GM23338 (cell line): ENCODE results near the gene PIGK. TPM values are rescaled to one million over a fixed set of nuclear protein-coding genes. Genes with fewer than 3 reads are reported as not detected.

Experiments
- ATAC-seq: fragments of 200-7000 bp; cut with Tn5 transposase; 3 replicates; pipeline ENCODE4 v1.9.1; 2020
- DNase-seq: peaks from one replicate; pipeline ENCODE4 v3.0.0-alpha.2; 2015; ENCODE audit warnings: low spot score
- H2AFZ ChIP-seq: fragments of 200-600 bp; sonication (generic); 2 replicates; pipeline ENCODE4 v1.8.0; 2016; ENCODE audit warnings: antibody characterized with exemption, mild to moderate bottlenecking, moderate library complexity
- H3F3A ChIP-seq: fragments of 200-600 bp; sonication (generic); replicated peaks from 2 replicates; pipeline ENCODE4 v1.8.0; 2017; ENCODE audit warnings: antibody characterized with exemption, mixed run types, low read depth
- H3K27ac ChIP-seq: fragments of 200-600 bp; sonication (generic); 2 replicates; pipeline ENCODE4 v1.6.1; 2016; ENCODE audit warnings: low read depth
- H3K27me3 ChIP-seq: fragments of 200-600 bp; sonication (generic); 2 replicates; pipeline ENCODE4 v1.8.0; 2016; ENCODE audit warnings: mild to moderate bottlenecking, mixed run types, moderate library complexity; ENCODE audit not compliant: insufficient read depth
- H3K36me3 ChIP-seq: fragments of 200-600 bp; sonication (generic); 2 replicates; pipeline ENCODE4 v1.8.0; 2016; ENCODE audit warnings: mild to moderate bottlenecking; ENCODE audit not compliant: insufficient read depth
- H3K4me1 ChIP-seq: fragments of 200-600 bp; sonication (generic); 2 replicates; pipeline ENCODE4 v1.8.0; 2016; ENCODE audit warnings: mild to moderate bottlenecking, moderate library complexity; ENCODE audit not compliant: insufficient read depth
- H3K4me2 ChIP-seq: fragments of 200-600 bp; sonication (generic); 2 replicates; pipeline ENCODE4 v1.7.1; 2017; ENCODE audit warnings: mixed run types
- H3K4me3 ChIP-seq: fragments of 200-600 bp; sonication (generic); 2 replicates; pipeline ENCODE4 v1.6.1; 2016; ENCODE audit warnings: mixed run types
- H3K79me2 ChIP-seq: fragments of 200-600 bp; sonication (generic); replicated peaks from 2 replicates; pipeline ENCODE4 v1.8.0; 2017; ENCODE audit warnings: mild to moderate bottlenecking; ENCODE audit not compliant: insufficient read depth
- H3K9me2 ChIP-seq: fragments of 200-600 bp; sonication (generic); 2 replicates; pipeline ENCODE4 v1.8.0; 2017; ENCODE audit not compliant: insufficient read depth
- H4K20me1 ChIP-seq: fragments of 200-600 bp; sonication (generic); replicated peaks from 2 replicates; pipeline ENCODE4 v1.8.0; 2017; ENCODE audit warnings: mild to moderate bottlenecking; ENCODE audit not compliant: insufficient read depth
- H3K27ac Mint-ChIP-seq: 2 replicates; pipeline ENCODE4 v1.8.0; 2020; ENCODE audit warnings: inconsistent platforms, mild to moderate bottlenecking, moderate library complexity, mixed read lengths
- H3K27me3 Mint-ChIP-seq: 3 replicates; pipeline ENCODE4 v1.8.0; 2022; ENCODE audit warnings: low read depth, mild to moderate bottlenecking, moderate library complexity, mixed read lengths, inconsistent platforms; ENCODE audit not compliant: insufficient read depth, poor library complexity
- H3K36me3 Mint-ChIP-seq: 3 replicates; pipeline ENCODE4 v1.8.0; 2021; ENCODE audit warnings: low read depth, mild to moderate bottlenecking, inconsistent platforms, moderate library complexity, mixed read lengths
- H3K4me1 Mint-ChIP-seq: 3 replicates; pipeline ENCODE4 v1.8.0; 2020; ENCODE audit warnings: mild to moderate bottlenecking, inconsistent platforms, mixed read lengths
- H3K4me3 Mint-ChIP-seq: 3 replicates; pipeline ENCODE4 v1.8.0; 2021; ENCODE audit warnings: moderate library complexity, mild to moderate bottlenecking, inconsistent platforms, mixed read lengths
- H3K9me3 Mint-ChIP-seq: 3 replicates; pipeline ENCODE4 v1.8.0; 2020; ENCODE audit warnings: moderate library complexity, mild to moderate bottlenecking, inconsistent platforms, mixed read lengths
- CREB1 ChIP-seq: fragments of 250-450 bp; sonication (Bioruptor Pico); IDR thresholded peaks from 2 replicates; pipeline ENCODE4 v1.5.0; 2020; ENCODE audit warnings: low read depth, mild to moderate bottlenecking, moderate library complexity
- EZH2 ChIP-seq: fragments of 200-600 bp; sonication (generic); IDR thresholded peaks from one replicate; pipeline ENCODE4 v1.8.0; 2017; ENCODE audit warnings: antibody characterized with exemption, mild to moderate bottlenecking, low read depth; ENCODE audit not compliant: unreplicated experiment
- EZH2phosphoT487 ChIP-seq: fragments of 200-600 bp; sonication (generic); IDR thresholded peaks from one replicate; pipeline ENCODE4 v1.8.1; 2018; ENCODE audit warnings: antibody characterized with exemption; ENCODE audit not compliant: unreplicated experiment
- JUNB ChIP-seq: IDR thresholded peaks from one replicate; pipeline ENCODE4 v1.6.1; 2016; ENCODE audit warnings: antibody characterized with exemption; ENCODE audit not compliant: unreplicated experiment
- NANOG ChIP-seq: IDR thresholded peaks from 2 replicates; pipeline ENCODE4 v1.6.1; 2016; ENCODE audit warnings: antibody characterized with exemption, borderline replicate concordance
- POLR2AphosphoS5 ChIP-seq: IDR thresholded peaks from 2 replicates; pipeline ENCODE4 v1.6.1; 2016; ENCODE audit warnings: antibody characterized with exemption, low read depth
- STAT1 ChIP-seq: IDR thresholded peaks from one replicate; pipeline ENCODE4 v1.6.1; 2016; ENCODE audit warnings: antibody characterized with exemption; ENCODE audit not compliant: unreplicated experiment
- ZNF114 ChIP-seq: fragments of 250-450 bp; sonication (Bioruptor Pico); IDR thresholded peaks from 2 replicates; pipeline ENCODE4 v1.5.0; 2020; ENCODE audit warnings: mild to moderate bottlenecking, moderate library complexity
- ZNF331 ChIP-seq: fragments of 250-450 bp; sonication (Bioruptor Pico); IDR thresholded peaks from 2 replicates; pipeline ENCODE4 v1.5.0; 2020; ENCODE audit warnings: low read depth, mild to moderate bottlenecking, moderate library complexity
- polyA plus RNA-seq: library from polyadenylated mRNA; unstranded; fragments of >200 nt; fragmentation: Nextera tagmentation; extraction: Ambion mirVana; gene quantifications from 2 replicates; pipeline ENCODE4 v1.2.1, GENCODE V29; 2016
- total RNA-seq: library from RNA; depleted of rRNA; stranded (reverse); fragments of >200 nt; shearing (Covaris generic); gene quantifications from 2 replicates; pipeline ENCODE4 v1.2.3, GENCODE V29; 2014
- TF ChIP-seq, protein P1 (sequence below): IDR thresholded peaks from 2 replicates; pipeline ENCODE4 v1.6.1; 2016; ENCODE audit warnings: antibody characterized with exemption
- TF ChIP-seq, protein P2 (sequence below), 2 experiments: fragments of 200-600 bp in 1 of 2; sonication (generic) in 1 of 2; conservative IDR thresholded peaks; 2 replicates each; pipeline versions ENCODE4 v1.5.1 to v1.6.1; 2016 to 2017; ENCODE audit warnings: antibody characterized with exemption in 2 of 2, low read depth in 2 of 2, mild to moderate bottlenecking in 2 of 2, moderate library complexity in 1 of 2
- TF ChIP-seq, protein P3 (sequence below): IDR thresholded peaks from one replicate; pipeline ENCODE4 v1.6.1; 2018; ENCODE audit warnings: antibody characterized with exemption; ENCODE audit not compliant: unreplicated experiment
- TF ChIP-seq, protein P4 (sequence below): fragments of 250-450 bp; sonication (Bioruptor Pico); IDR thresholded peaks from 2 replicates; pipeline ENCODE4 v1.5.0; 2020; ENCODE audit warnings: mild to moderate bottlenecking, moderate library complexity

PIGK gene
- total and polyA plus RNA-seq, 2 experiments from 2014 or later: 16.4 to 26.4 TPM

GRCh38 chr1:77218477-77219165, 609 bp downstream of the PIGK start:
- no peak for DNase-seq
- H3K36me3 Mint-ChIP-seq: peaks cover 30% of the 10 kb centered on the region
- H3K4me1 Mint-ChIP-seq: peaks cover 19% of the 10 kb centered on the region
- H3K27me3 Mint-ChIP-seq: peaks cover 9% of the 10 kb centered on the region
- H3K36me3 ChIP-seq: 0 out of 2 replicates have a peak, but pooled peaks cover 4% of the 10 kb centered on the region
- peaks cover 14% of the 10 kb centered on the region for H3K4me1 ChIP-seq
- H3K27ac Mint-ChIP-seq: peak overlapping the region; percentile 94
- no peaks in the 10 kb centered on the region for H3F3A ChIP-seq
- H3K9me3 Mint-ChIP-seq: peaks cover 19% of the 10 kb centered on the region
- peak overlapping the region; percentile 98 for H2AFZ ChIP-seq
- 0 out of 2 replicates have a peak, but pooled peaks cover 5% of the 10 kb centered on the region for H3K9me2 ChIP-seq
- peak; percentile 28 for ATAC-seq
- TF ChIP-seq, protein P1, sequence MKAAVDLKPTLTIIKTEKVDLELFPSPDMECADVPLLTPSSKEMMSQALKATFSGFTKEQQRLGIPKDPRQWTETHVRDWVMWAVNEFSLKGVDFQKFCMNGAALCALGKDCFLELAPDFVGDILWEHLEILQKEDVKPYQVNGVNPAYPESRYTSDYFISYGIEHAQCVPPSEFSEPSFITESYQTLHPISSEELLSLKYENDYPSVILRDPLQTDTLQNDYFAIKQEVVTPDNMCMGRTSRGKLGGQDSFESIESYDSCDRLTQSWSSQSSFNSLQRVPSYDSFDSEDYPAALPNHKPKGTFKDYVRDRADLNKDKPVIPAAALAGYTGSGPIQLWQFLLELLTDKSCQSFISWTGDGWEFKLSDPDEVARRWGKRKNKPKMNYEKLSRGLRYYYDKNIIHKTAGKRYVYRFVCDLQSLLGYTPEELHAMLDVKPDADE: no peak
- TF ChIP-seq ZNF331 (CRISPR knock-in tag) (no peak), STAT1 (no peak), JUNB (no peak), NANOG (no peak), EZH2 (no peak), EZH2phosphoT487 (no peak), ZNF114 (no peak), CREB1 (no peak), POLR2AphosphoS5 (no peak)
- TF ChIP-seq, protein P2, sequence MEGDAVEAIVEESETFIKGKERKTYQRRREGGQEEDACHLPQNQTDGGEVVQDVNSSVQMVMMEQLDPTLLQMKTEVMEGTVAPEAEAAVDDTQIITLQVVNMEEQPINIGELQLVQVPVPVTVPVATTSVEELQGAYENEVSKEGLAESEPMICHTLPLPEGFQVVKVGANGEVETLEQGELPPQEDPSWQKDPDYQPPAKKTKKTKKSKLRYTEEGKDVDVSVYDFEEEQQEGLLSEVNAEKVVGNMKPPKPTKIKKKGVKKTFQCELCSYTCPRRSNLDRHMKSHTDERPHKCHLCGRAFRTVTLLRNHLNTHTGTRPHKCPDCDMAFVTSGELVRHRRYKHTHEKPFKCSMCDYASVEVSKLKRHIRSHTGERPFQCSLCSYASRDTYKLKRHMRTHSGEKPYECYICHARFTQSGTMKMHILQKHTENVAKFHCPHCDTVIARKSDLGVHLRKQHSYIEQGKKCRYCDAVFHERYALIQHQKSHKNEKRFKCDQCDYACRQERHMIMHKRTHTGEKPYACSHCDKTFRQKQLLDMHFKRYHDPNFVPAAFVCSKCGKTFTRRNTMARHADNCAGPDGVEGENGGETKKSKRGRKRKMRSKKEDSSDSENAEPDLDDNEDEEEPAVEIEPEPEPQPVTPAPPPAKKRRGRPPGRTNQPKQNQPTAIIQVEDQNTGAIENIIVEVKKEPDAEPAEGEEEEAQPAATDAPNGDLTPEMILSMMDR (conservative IDR thresholded peaks at IDR 0.05; ENCODE audit: low read depth in 2 of 2): no peak
- TF ChIP-seq, protein P3, sequence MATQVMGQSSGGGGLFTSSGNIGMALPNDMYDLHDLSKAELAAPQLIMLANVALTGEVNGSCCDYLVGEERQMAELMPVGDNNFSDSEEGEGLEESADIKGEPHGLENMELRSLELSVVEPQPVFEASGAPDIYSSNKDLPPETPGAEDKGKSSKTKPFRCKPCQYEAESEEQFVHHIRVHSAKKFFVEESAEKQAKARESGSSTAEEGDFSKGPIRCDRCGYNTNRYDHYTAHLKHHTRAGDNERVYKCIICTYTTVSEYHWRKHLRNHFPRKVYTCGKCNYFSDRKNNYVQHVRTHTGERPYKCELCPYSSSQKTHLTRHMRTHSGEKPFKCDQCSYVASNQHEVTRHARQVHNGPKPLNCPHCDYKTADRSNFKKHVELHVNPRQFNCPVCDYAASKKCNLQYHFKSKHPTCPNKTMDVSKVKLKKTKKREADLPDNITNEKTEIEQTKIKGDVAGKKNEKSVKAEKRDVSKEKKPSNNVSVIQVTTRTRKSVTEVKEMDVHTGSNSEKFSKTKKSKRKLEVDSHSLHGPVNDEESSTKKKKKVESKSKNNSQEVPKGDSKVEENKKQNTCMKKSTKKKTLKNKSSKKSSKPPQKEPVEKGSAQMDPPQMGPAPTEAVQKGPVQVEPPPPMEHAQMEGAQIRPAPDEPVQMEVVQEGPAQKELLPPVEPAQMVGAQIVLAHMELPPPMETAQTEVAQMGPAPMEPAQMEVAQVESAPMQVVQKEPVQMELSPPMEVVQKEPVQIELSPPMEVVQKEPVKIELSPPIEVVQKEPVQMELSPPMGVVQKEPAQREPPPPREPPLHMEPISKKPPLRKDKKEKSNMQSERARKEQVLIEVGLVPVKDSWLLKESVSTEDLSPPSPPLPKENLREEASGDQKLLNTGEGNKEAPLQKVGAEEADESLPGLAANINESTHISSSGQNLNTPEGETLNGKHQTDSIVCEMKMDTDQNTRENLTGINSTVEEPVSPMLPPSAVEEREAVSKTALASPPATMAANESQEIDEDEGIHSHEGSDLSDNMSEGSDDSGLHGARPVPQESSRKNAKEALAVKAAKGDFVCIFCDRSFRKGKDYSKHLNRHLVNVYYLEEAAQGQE: no peak
- TF ChIP-seq, protein P4, sequence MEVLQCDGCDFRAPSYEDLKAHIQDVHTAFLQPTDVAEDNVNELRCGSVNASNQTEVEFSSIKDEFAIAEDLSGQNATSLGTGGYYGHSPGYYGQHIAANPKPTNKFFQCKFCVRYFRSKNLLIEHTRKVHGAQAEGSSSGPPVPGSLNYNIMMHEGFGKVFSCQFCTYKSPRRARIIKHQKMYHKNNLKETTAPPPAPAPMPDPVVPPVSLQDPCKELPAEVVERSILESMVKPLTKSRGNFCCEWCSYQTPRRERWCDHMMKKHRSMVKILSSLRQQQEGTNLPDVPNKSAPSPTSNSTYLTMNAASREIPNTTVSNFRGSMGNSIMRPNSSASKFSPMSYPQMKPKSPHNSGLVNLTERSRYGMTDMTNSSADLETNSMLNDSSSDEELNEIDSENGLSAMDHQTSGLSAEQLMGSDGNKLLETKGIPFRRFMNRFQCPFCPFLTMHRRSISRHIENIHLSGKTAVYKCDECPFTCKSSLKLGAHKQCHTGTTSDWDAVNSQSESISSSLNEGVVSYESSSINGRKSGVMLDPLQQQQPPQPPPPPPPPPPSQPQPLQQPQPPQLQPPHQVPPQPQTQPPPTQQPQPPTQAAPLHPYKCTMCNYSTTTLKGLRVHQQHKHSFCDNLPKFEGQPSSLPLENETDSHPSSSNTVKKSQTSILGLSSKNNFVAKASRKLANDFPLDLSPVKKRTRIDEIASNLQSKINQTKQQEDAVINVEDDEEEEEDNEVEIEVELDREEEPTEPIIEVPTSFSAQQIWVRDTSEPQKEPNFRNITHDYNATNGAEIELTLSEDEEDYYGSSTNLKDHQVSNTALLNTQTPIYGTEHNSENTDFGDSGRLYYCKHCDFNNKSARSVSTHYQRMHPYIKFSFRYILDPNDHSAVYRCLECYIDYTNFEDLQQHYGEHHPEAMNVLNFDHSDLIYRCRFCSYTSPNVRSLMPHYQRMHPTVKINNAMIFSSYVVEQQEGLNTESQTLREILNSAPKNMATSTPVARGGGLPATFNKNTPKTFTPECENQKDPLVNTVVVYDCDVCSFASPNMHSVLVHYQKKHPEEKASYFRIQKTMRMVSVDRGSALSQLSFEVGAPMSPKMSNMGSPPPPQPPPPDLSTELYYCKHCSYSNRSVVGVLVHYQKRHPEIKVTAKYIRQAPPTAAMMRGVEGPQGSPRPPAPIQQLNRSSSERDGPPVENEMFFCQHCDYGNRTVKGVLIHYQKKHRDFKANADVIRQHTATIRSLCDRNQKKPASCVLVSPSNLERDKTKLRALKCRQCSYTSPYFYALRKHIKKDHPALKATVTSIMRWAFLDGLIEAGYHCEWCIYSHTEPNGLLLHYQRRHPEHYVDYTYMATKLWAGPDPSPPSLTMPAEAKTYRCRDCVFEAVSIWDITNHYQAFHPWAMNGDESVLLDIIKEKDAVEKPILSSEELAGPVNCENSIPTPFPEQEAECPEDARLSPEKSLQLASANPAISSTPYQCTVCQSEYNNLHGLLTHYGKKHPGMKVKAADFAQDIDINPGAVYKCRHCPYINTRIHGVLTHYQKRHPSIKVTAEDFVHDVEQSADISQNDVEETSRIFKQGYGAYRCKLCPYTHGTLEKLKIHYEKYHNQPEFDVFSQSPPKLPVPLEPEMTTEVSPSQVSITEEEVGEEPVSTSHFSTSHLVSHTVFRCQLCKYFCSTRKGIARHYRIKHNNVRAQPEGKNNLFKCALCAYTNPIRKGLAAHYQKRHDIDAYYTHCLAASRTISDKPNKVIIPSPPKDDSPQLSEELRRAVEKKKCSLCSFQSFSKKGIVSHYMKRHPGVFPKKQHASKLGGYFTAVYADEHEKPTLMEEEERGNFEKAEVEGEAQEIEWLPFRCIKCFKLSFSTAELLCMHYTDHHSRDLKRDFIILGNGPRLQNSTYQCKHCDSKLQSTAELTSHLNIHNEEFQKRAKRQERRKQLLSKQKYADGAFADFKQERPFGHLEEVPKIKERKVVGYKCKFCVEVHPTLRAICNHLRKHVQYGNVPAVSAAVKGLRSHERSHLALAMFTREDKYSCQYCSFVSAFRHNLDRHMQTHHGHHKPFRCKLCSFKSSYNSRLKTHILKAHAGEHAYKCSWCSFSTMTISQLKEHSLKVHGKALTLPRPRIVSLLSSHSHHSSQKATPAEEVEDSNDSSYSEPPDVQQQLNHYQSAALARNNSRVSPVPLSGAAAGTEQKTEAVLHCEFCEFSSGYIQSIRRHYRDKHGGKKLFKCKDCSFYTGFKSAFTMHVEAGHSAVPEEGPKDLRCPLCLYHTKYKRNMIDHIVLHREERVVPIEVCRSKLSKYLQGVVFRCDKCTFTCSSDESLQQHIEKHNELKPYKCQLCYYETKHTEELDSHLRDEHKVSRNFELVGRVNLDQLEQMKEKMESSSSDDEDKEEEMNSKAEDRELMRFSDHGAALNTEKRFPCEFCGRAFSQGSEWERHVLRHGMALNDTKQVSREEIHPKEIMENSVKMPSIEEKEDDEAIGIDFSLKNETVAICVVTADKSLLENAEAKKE (CRISPR knock-in tag): no peak
- H3K27ac ChIP-seq: peak overlapping the region; percentile 70; the same call in 1 of the 2 replicates
- H4K20me1 ChIP-seq: no peaks in the 10 kb centered on the region
- H3K4me2 ChIP-seq: peak overlapping the region; percentile 95
- peak overlapping the region; percentile 96 for H3K4me3 ChIP-seq
- no peaks in the 10 kb centered on the region for H3K27me3 ChIP-seq
- peaks cover 41% of the 10 kb centered on the region for H3K79me2 ChIP-seq
- peak overlapping the region; percentile 97 for H3K4me3 Mint-ChIP-seq
